D341Med (cell line): ENCODE measurements around the gene CENATAC.
"Not testable (repeated sequence)": the region's sequence is repeated elsewhere in the genome, so short reads cannot be mapped to it uniquely, and the experiment has no call there.

Experiments
- DNase-seq: peaks from one replicate; pipeline ENCODE4 v3.0.0; 2012; ENCODE audit warnings: low spot score

Gene CENATAC, protein sequence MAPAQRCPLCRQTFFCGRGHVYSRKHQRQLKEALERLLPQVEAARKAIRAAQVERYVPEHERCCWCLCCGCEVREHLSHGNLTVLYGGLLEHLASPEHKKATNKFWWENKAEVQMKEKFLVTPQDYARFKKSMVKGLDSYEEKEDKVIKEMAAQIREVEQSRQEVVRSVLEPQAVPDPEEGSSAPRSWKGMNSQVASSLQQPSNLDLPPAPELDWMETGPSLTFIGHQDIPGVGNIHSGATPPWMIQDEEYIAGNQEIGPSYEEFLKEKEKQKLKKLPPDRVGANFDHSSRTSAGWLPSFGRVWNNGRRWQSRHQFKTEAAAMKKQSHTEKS

DNA sequence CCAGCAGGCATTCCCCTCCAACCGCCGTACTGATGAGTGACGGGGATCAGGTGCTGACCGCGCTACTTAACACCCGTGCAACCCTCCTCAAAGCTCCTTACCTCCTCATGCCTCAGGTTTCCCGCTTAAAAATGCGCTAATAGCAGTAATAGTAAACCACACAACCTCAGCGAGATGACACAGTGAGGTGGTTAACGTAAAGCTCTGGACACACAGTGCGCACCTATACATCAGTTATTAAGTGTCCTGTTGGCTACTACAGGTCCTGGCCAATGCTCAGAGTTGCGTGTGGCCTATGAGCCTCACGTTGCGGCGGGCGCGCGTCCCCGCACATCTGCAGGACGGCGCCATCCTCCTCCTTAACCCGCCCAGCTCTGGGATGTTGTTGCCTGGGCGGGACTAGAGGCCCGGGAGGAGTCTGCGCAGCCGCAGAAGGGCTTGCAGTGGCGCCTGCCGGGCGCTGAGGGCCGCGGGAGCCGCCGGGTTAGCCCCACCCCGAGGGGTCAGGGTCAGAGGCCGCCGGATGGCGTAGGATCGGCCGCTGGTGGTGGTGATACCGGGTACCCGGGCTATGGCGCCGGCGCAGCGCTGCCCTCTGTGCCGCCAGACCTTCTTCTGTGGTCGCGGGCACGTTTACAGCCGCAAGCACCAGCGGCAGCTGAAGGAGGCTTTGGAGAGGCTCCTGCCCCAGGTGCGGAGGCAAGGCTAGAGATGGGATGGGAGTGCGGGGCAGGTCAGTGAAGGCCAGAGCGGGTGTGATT is at the start of gene CENATAC:
TSS of gene CENATAC (plus strand) at position 512 of the 761 bp plus-strand sequence. CDS start at position 572, 60 bp downstream.
- peak; percentile 98 for DNase-seq

DNA sequence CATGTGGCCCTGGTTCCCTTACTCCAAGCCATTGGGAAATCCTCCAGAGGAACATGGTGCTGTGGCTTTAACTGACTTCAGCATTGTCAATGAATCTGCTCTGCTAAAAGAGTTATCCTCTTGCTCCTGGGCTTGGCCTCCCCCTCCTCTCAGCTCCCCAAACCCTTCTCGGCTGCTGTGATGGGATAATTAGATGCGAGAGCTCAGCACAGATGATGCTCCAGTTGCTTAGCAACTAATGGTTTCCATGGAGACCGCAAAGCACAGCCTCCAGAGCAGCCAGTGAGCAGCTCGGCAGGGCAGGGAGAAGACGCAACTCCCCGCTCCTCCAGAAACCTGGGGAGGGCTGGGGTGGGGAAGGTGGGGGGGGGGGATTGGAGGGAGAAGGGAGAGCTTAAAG is 44.7 kb upstream of the CENATAC start:
- DNase-seq: peak; percentile 64

DNA sequence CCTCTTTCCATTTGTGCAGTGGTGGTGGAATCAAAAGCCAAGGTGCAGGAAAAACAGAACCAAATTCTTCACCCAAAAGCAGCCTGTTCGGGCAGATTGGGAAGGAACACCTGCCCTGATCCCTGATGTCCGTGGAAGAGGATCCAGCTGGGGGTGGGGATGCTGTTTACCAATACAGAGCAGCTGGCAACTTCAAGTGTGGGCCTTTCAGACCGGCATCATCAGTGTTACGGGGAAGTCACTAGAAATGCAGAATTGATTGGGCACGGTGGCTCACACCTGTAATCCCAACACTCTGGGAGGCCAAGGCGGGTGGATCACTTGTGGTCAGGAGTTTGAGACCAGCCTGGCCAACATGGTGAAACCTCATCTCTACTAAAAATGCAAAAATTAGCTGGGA is 44.0 kb upstream of the CENATAC start:
- DNase-seq: not testable (repeated sequence)

DNA sequence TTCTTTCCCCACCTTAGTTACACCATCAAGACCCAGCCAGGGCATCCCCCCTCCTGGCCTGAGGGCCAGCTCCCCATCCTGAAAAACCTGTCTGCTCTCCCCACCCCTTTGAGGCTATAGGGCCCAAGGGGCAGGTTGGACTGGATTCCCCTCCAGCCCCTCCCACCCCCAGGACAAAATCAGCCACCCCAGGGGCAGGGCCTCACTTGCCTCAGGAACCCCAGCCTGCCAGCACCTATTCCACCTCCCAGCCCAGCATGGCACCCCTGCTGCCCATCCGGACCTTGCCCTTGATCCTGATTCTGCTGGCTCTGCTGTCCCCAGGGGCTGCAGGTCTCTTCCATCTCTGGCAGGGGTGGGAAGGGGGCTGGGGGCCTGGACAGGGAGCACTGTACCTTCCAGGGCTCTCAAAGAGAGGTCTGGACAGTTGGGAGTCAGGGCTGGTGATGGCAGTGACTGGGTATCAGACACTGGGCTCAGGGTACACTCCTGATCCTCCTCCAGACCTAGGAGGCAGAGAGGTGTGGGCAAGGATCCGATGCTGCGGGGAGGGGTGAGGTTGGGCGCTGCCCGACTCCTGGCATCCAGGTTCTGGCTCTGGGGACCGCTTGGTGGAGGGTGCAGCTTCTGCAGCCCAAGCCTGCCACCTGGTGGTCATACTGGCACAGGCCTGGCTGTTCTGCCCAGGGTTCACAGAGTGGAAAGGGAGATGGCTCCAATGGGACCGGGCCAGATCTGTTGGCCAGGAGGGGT is 41.7 kb upstream of the CENATAC start, which contains the start of gene UPK2:
TSS of gene UPK2 (plus strand) at position 205 of the 753 bp plus-strand sequence. CDS start at position 258, 53 bp downstream.
- DNase-seq: peak; percentile 93

DNA sequence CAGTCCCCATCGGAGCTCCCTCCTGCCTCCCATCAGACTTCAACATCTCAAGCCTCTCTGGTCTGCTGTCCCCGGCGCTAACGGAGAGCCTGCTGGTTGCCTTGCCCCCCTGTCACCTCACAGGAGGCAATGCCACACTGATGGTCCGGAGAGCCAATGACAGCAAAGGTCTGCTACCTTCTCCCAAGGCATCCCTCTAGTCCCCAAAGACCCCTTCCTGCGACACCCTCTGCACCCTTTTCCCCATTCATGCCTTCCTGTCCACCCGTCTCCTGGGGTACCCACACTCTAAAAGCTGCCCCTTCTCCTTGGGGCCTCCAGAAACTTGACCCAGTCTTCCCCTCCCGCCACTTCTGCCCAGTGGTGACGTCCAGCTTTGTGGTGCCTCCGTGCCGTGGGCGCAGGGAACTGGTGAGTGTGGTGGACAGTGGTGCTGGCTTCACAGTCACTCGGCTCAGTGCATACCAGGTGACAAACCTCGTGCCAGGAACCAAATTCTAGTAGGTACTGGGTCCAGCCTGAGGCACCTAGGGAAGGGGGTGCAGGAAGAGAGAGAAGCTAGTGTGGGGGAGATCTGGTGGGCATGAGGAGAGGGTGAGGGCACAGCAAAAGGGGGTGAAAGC is 41.0 kb upstream of the CENATAC start:
- no peak for DNase-seq

DNA sequence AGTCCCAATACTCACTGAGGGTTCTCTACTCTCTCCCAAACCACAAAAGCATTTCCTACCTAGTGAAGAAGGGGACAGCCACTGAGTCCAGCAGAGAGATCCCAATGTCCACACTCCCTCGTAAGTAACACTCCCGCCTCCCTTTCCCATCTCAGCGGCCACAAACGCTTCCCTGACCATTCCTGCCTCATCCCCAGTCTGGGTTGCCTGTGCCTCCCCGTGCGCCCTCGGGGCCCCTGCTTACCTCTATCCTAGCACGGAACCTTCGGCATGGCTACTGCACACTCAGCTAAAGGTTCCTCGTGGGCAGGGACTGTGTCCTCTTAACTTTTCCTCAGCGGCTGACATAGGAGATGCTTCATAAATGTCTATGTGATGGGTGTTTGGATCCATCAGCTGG is 40.4 kb upstream of the CENATAC start:
- DNase-seq: no peak

DNA sequence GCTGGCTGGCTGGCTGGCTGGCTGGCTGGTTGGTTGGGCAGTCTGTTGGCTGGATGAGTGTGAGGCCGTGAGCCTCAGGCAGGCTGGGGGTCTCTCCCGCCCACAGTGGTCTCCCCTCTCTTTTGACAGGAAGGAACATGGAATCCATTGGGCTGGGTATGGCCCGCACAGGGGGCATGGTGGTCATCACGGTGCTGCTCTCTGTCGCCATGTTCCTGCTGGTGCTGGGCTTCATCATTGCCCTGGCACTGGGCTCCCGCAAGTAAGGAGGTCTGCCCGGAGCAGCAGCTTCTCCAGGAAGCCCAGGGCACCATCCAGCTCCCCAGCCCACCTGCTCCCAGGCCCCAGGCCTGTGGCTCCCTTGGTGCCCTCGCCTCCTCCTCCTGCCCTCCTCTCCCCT is 40.0 kb upstream of the CENATAC start:
- DNase-seq: no peak

DNA sequence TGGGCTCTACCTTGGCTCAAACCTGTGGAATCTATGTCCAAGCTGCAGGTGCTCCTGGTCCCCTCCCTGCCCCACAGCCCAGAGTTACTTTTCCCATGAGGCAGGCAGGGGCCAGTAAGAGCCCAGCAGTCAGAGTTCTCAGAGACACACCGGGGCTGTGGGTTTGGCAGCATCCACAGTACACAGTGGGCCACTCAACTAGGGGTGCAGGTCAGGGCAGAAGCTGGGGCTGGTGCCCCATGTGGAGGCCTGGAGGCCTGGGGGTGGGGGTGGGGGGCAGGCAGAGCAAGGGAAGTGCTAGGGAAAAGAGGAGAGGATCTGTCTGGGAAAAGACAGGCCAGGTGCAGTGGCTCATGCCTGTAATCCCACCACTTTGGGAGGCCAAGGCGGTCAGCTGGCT is 39.4 kb upstream of the CENATAC start:
- DNase-seq: no peak

DNA sequence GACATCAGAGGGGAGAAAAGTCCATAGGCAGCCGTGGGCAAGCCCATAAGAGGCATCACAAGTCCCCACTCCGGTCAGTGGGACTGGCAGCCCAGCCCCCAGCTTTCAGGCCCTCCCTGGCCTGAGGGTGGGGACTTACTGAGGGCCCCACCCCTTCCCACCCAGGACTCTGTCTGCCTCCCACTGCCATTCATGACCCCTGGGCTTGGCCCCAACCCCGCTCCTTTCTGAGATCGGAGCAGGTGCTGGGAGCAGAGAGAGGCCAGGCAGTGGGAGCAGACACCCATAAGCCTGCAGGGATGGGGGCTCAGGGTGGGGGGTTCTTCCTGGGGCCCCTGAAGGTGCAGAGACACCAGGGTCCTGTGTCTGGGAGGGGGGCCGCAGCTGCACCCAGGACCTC is 36.7 kb upstream of the CENATAC start:
- no peak for DNase-seq

DNA sequence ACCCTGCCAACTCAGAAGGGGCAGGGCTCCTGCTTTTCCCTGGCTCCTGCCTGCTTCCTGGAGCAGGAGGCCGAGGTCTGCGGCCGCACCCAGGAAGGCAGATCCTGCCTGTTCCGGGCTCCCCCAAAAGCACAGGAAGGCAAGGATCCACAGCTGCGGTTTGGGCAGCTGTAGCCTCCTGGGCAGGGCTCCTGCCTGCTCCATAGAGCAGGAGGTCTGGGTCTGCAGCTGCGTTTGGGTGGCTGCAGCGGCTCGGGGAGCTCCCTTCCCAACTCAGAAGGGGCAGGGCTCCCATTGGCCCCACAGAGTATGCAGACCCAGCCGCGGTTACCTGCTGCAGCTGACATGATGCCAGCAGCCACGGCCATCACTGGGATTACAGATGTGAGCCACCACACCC is 36.3 kb upstream of the CENATAC start:
- DNase-seq: no peak

DNA sequence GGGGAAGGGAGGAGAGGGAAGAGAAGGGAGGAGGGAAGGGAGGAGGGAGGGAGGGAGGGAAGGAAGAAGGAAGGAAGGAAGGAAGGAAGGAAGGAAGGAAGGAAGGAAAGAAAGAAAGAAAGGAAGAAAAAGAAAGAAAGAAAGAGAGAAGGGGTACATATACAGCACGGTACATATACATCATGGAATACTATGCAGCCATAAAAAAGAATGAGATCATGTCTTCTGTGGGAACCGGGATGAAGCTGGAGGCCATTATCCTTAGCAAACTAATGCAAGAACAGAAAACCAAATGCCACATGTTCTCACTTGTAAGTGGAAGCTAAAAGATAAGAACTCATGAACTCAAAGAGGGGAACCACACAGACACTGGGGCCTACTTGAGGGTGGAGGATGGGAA is 28.4 kb upstream of the CENATAC start:
- not testable (repeated sequence) for DNase-seq

DNA sequence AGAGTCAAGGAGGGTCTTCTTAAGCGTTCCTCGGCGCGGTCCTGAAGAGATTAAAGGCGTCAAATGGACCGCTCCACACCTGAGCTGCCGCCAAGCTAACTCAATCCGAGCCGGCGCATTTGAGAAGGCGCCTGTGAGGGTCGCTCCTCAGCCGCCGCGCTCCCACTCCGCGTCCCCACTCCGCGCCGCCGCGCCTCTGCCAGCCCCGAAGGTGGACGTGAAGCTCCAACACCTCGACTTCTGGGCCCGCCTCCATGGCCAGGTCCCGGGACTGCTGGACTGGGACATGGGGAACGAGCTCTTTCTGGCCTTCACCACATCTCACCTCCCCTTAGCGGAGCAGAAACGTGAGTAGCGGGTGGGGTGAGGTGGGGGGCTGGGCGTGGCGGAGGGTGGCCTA is 26.3 kb upstream of the CENATAC start, which contains the start of gene FOXR1:
TSS of gene FOXR1 (plus strand) at position 116 of the 400 bp plus-strand sequence. CDS start at position 287, 171 bp downstream.
- no peak for DNase-seq

DNA sequence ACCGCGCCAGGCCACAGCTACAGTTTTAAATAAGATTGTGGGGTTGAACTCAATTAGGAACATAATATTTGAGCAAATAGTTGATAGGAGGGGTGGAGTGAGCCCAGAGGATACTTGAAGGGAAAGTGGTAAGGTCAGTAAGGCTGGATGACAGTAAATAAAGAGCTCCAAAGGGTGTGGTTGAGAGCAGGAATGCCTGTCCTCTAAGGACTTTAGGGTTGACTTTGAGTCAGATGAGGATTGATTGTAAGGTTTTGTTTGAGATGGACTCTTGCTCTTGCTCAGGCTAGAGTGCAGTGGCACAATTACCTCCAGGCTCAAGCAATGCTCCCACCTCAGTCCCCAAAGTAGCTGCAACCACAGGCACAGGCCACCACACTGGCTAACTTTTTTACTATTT is 24.0 kb upstream of the CENATAC start:
- DNase-seq: no peak

DNA sequence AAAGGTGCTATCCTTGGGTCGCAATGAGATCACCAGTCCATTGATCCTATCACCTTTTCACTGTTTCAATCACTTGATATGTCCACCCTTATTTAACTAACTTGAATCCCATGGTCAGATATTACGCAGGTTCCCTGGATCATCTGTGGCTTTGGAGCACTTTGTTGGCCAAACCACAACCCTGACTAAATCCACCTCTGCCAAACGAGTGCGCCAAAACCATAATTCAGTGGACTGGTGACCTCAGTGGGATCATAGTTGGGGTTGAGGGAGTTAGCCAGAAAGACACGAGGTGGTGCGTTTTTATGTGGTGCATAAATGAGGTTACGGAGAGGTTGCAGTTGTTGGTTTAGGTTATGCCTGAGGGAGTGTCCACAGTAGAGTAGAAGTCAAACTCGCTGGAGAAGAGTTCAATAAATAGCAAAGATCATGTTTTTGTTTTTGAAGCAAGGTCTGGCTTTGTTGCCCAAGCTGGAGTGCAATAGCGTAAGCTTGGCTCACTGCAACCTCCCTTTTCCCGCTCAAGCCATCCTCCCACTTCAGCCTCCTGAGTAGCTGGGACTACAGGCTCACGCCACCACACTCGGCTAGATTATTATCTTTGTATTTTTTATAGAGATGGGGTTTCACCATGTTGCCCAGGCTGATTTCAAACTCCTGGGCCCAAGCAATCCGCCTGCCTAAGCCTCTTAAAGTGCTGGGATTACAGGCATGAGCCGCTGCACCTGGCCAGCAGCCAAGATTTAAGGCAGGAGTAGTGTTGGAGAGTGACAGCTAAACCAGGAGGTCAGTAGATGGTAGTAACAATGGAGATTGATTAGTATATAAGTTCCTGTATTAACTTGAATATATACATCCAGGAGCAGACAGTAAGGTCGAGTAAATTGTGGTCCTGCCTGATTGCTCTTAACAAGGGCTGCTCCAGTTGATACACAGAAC is 21.9 kb upstream of the CENATAC start:
- peak; percentile 61 for DNase-seq

DNA sequence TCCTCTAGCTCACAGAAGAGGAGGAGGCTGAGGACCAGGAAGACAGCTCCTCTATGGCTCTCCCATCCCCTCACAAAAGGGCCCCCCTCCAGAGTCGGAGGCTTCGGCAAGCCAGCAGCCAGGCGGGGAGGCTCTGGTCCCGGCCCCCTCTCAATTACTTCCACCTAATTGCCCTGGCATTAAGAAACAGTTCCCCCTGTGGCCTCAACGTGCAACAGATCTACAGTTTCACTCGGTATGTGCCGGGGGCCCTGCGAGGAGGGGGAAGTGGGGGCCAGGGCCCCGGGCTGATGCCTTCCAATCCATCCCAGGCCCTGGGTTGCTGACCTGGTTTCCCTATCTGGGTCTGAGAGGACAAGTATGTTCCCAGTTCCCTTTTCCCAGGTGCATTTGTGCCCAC is 18.5 kb upstream of the CENATAC start:
- DNase-seq: no peak

DNA sequence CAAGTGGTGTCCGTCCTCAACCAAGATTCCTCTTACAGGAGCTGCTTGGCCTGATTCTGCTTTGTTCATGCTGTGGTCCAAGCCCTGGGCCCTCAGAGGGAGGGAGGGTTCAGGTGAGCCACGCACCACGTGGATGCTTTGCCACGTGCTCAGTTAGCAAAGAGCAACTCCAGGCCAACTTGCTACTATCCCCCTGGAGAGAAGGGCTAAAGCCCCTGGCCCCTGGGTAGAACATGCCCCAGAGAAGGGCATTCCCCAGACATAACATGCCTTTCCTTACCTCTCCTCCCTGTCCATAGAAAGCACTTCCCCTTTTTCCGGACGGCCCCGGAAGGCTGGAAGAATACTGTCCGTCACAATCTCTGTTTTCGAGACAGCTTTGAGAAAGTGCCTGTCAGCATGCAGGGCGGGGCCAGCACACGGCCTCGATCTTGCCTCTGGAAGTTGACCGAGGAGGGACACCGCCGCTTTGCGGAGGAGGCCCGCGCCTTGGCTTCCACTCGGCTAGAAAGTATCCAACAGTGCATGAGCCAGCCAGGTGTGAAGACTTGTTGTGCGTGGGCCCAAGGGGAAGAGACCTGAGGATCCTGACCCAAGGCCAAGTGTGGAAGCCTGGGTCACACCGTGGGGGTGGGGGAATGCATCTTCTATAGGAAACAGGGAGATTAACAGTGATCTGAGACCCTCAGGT is 17.6 kb upstream of the CENATAC start:
- DNase-seq: no peak

DNA sequence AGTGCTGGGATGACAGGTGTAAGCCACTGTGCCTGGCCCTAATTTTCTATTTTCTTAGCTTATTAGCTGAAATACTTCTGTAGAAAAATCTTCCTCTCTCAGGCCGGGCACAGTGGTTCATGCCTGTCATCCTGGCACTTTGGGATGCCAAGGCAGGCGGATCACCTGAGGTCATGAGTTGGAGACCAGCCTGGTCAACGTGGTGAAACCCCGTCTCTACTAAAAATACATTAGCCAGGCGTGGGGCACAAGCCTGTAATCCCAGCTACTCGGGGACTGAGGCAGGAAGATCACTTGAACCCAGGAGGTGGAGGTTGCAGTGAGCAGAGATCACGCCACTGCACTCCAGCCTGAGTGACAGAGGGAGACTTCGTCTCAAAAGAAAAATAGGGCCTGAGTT is 13.6 kb upstream of the CENATAC start:
- not testable (repeated sequence) for DNase-seq

DNA sequence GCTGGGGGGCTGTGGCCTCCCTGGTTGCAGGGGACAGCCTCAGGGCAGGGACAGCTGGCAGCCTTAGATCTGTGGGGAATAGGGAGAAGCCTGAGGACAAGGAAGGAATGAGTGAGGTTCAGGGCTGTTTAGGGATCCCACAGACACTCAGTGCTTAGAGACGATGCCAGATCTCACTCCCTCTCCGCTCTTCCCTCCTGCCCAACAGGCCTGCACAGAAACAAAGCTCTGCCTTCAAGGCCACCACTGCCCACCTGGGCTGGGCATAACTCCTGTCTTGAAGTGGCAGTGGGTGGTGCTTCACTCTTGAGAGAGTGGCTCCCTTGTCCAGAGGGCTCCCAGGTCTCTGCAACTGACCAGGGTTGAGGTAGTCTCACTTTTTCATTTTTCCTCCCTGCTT is 13.1 kb upstream of the CENATAC start:
- DNase-seq: no peak

DNA sequence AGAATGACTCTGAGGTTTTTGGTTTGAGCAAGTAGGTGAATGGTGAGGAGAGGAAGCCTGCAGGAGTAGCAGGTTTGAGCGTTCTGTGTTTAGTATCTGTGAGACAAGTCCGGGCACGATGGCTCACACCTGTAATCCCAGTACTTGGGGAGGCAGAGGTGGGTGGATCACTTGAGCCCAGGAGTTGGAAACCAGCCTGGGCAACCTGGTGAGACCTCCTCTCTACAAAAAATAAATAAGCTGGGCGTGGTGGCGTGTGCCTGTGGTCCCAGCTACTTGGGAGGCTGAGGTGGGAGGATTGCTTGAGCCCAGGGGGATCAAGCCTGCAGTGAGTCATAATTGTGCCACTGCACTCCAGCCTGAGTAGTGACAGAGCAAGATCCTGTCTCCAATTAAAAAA is 9.7 kb upstream of the CENATAC start:
- DNase-seq: no peak

DNA sequence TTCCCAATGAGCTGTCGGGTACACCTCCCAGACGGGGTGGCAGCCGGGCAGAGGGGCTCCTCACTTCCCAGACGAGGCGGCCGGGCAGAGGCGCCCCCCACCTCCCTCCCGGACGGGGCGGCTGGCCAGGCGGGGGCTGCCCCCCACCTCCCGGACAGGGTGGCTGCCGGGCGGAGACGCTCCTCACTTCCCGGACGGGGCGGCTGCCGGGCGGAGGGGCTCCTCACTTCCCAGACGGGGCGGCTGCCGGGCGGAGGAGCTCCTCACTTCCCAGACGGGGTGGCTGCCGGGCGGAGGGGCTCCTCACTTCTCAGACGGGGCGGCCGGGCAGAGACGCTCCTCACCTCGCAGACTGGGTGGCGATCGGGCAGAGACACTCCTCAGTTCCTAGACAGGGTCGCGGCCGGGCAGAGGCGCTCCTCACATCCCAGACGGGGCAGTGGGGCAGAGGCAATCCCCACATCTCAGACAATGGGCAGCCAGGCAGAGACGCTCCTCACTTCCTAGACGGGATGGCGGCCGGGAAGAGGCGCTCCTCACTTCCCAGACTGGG is 6.4 kb upstream of the CENATAC start:
- DNase-seq: not testable (repeated sequence)
